GM12878 (cell line): Measurements from ENCODE around the gene GRIA4. TPM values are rescaled to one million over a fixed set of nuclear protein-coding genes. Genes with fewer than 3 reads are reported as not detected.

ENCODE experiments used
- ATAC-seq: fragments of 200-7000 bp; cut with Tn5 transposase; 3 replicates; pipeline ENCODE4 v1.9.1; 2020; ENCODE audit warnings: mild to moderate bottlenecking, moderate library complexity
- BruUV-seq: library from RNA; stranded (reverse); fragments of 400-500 nt; replicated peaks from 2 replicates; lab custom pipeline; 2021; lab: Mats Ljungman, UMichigan
- CTCF ChIA-PET: fragments of 300-600 bp; sonication (Branson Sonifier 250); formaldehyde crosslinking; extraction: SDS; loops from one replicate; lab custom pipeline; 2021; ENCODE audit warnings: inconsistent platforms; lab: Yijun Ruan, JAX
- POLR2A ChIA-PET: fragments of 350-600 bp; formaldehyde crosslinking; extraction: SDS; loops from one replicate; lab custom pipeline; 2021; ENCODE audit warnings: inconsistent platforms; lab: Charles Lee
- RAD21 ChIA-PET: fragments of 300-600 bp; sonication (Branson Sonifier 250); formaldehyde crosslinking; loops from one replicate; lab custom pipeline; 2023; ENCODE audit warnings: antibody characterized with exemption; ENCODE audit not compliant: unreplicated experiment; lab: Charles Lee
- SMC1A ChIA-PET: fragments of 300-600 bp; sonication (Branson Sonifier 250); formaldehyde crosslinking; loops from one replicate; lab custom pipeline; 2023; ENCODE audit not compliant: unreplicated experiment, uncharacterized antibody; lab: Charles Lee
- DNase-seq: peaks from one replicate; pipeline ENCODE4 v3.0.0-alpha.2; 2011; ENCODE audit warnings: low read depth, low spot score
- FAIRE-seq: peaks from 3 replicates; lab custom pipeline; 2011; peaks lifted over from hg19 to GRCh38; lab: Jason Lieb, UNC
- H2AFZ ChIP-seq: 2 replicates; pipeline ENCODE4 v1.6.0; 2011; ENCODE audit warnings: low read depth, low read length, control low read depth; ENCODE audit not compliant: control insufficient read depth
- H3K27ac ChIP-seq: 2 replicates; pipeline ENCODE4 v1.5.1; 2011; ENCODE audit warnings: control low read depth; ENCODE audit not compliant: control insufficient read depth, insufficient read depth
- H3K27me3 ChIP-seq, 2 experiments: replicated peaks in 1 of 2; 2 replicates each; pipeline versions ENCODE4 v1.6.0 to v1.6.1; 2011; ENCODE audit warnings: low read length in 1 of 2; ENCODE audit not compliant: control insufficient read depth in 2 of 2, insufficient read depth in 2 of 2
- H3K36me3 ChIP-seq, 2 experiments: 2 replicates each; pipeline ENCODE4 v1.5.1; 2011; ENCODE audit warnings: low read length in 1 of 2; ENCODE audit not compliant: control insufficient read depth in 2 of 2, insufficient read depth in 2 of 2
- H3K4me1 ChIP-seq: 2 replicates; pipeline ENCODE4 v1.6.1; 2011; ENCODE audit warnings: mild to moderate bottlenecking, low read length, moderate library complexity, mixed read lengths; ENCODE audit not compliant: control insufficient read depth, insufficient read depth
- H3K4me2 ChIP-seq: 2 replicates; pipeline ENCODE4 v1.6.0; 2011; ENCODE audit warnings: control low read depth; ENCODE audit not compliant: control insufficient read depth, insufficient read depth
- H3K4me3 ChIP-seq: fragments of 200-600 bp; sonication (generic); 2 replicates; pipeline ENCODE4 v1.5.1; 2016
- H3K79me2 ChIP-seq: 2 replicates; pipeline ENCODE4 v1.6.0; 2011; ENCODE audit warnings: low read length; ENCODE audit not compliant: control insufficient read depth, insufficient read depth
- H3K9ac ChIP-seq: 2 replicates; pipeline ENCODE4 v1.8.0; 2011; ENCODE audit warnings: low read length, control low read depth, mixed read lengths; ENCODE audit not compliant: control insufficient read depth, insufficient read depth
- H3K9me3 ChIP-seq: replicated peaks from 3 replicates; pipeline ENCODE4 v1.5.1; 2011; ENCODE audit warnings: mild to moderate bottlenecking, low read length; ENCODE audit not compliant: control insufficient read depth, insufficient read depth
- H4K20me1 ChIP-seq: 2 replicates; pipeline ENCODE4 v1.6.0; 2011; ENCODE audit not compliant: control insufficient read depth, insufficient read depth
- BACH1 ChIP-seq: fragments of 450-650 bp; IDR thresholded peaks from 2 replicates; pipeline ENCODE4 v1.6.1; 2017; ENCODE audit warnings: mild to moderate bottlenecking, borderline replicate concordance
- CBX3 ChIP-seq: fragments of 200-600 bp; sonication (generic); IDR thresholded peaks from 2 replicates; pipeline ENCODE4 v1.6.1; 2016; ENCODE audit warnings: low read depth, borderline replicate concordance
- ELK1 ChIP-seq: IDR thresholded peaks from 2 replicates; pipeline ENCODE4 v1.6.1; 2012; ENCODE audit warnings: low read depth, low read length, improper control_type of control experiment
- FOS ChIP-seq: IDR thresholded peaks from 3 replicates; pipeline ENCODE4 v1.6.1; 2011; ENCODE audit warnings: borderline replicate concordance; ENCODE audit not compliant: insufficient read length; ENCODE audit errors: extremely low read depth
- FOXM1 ChIP-seq: IDR thresholded peaks from 2 replicates; pipeline ENCODE4 v1.6.1; 2012; ENCODE audit warnings: low read depth, mild to moderate bottlenecking, inconsistent platforms, low read length, moderate library complexity
- IRF4 ChIP-seq: IDR thresholded peaks from 2 replicates; pipeline ENCODE4 v1.6.1; 2011; ENCODE audit warnings: low read depth, low read length
- JUND ChIP-seq: IDR thresholded peaks from 2 replicates; pipeline ENCODE4 v1.6.1; 2012; ENCODE audit warnings: low read depth, mild to moderate bottlenecking, low read length, improper control_type of control experiment, moderate library complexity
- NFYA ChIP-seq: IDR thresholded peaks from 2 replicates; pipeline ENCODE4 v1.6.1; 2011; ENCODE audit warnings: low read depth, mild to moderate bottlenecking, low read length, improper control_type of control experiment, borderline replicate concordance
- RELA ChIP-seq: fragments of 450-650 bp; IDR thresholded peaks from 2 replicates; pipeline ENCODE4 v1.8.0; 2014; ENCODE audit warnings: borderline replicate concordance; ENCODE audit not compliant: partially characterized antibody
- ZNF217 ChIP-seq: fragments of 450-650 bp; IDR thresholded peaks from 2 replicates; pipeline ENCODE4 v1.6.1; 2017; ENCODE audit warnings: antibody characterized with exemption, mild to moderate bottlenecking
- WGBS: methylation state at CpG from one replicate; pipeline ENCODE4 v1.1.6; 2016; ENCODE audit warnings: low lambda C conversion rate; ENCODE audit not compliant: insufficient replicate concordance, insufficient coverage; ENCODE audit errors: missing lambda C conversion rate; 5-methylcytosine and 5-hydroxymethylcytosine counted together
- in situ Hi-C: fragments of 300-500 bp; cut with MboI; formaldehyde crosslinking; loops from 9 replicates; pipeline ENCODE4 v1.14.3; 2018; ENCODE audit warnings: mixed read lengths
- intact Hi-C: fragments of 100-400 bp; cut with micrococcal nuclease; formaldehyde crosslinking; loops from one replicate; pipeline ENCODE4 v1.14.2; 2022; ENCODE audit not compliant: unreplicated experiment
- polyA plus RNA-seq, 11 experiments: library from polyadenylated mRNA; depleted of rRNA in 4 of 11; unstranded in 6 of 11; stranded (reverse) in 5 of 11; fragments of >200 nt; fragmentation: Nextera tagmentation in 4 of 11; fragmentation: Illumina TruSeq in 1 of 11; extraction: Ambion mirVana in 4 of 11; extraction: Trizol in 1 of 11; gene quantifications; 1 replicate in 1 of 11; 2 replicates in 10 of 11; pipeline versions ENCODE4 v1.2.1 to v1.2.3, GENCODE V29; 2011 to 2016; ENCODE audit warnings: inconsistent platforms in 2 of 11, missing spikeins in 2 of 11, low read depth in 1 of 11
- total RNA-seq, 4 experiments: library from RNA; depleted of rRNA in 3 of 4; stranded (reverse); fragments of >200 nt in 3 of 4; fragmentation: Illumina TruSeq in 1 of 4; extraction: Trizol in 1 of 4; gene quantifications; 2 replicates each; pipeline versions ENCODE4 v1.2.1 to v1.2.3, GENCODE V29; 2013 to 2021

GRIA4 gene
- total and polyA plus RNA-seq, 10 of the 15 experiments (the other 5 are each of a cell fraction or from before 2014, with no cell fraction given): 0.04 TPM; not detected in 9

GRCh38 chr11:105975128-105975527, 365.3 kb downstream of the GRIA4 start:
- Histone ChIP-seq H3K4me1 (no peaks in the 10 kb centered on the region), H2AFZ (no peak overlapping the region), H4K20me1 (no peaks in the 10 kb centered on the region), H3K27ac (no peak overlapping the region), H3K27me3 (no peaks in the 10 kb centered on the region), H3K4me3 (no peak overlapping the region), H3K79me2 (no peaks in the 10 kb centered on the region), H3K9me3 (no peaks in the 10 kb centered on the region), H3K36me3 (no peaks in the 10 kb centered on the region), H3K4me2 (no peak overlapping the region), H3K9ac (no peak overlapping the region)
- intact Hi-C loops (no loop called here), in situ Hi-C loops (no loop called here)
- ATAC-seq (no peak), DNase-seq (no peak), FAIRE-seq (no peak)
- WGBS: 69% methylated on average over 1 of the region's 1 CpG
- SMC1A ChIA-PET: interaction anchor here (1.4 kb wide), 1 partner anchor 32 kb away, joined by 4 read pairs; no protein-coding TSS in a partner anchor
- BruUV-seq: no TSS peak
- no peak for TF ChIP-seq ELK1
- no peak for TF ChIP-seq ZNF217
- TF ChIP-seq IRF4: no peak
- TF ChIP-seq NFYA: no peak
- no peak for TF ChIP-seq CBX3
- TF ChIP-seq FOXM1: no peak
- TF ChIP-seq JUND: no peak
- TF ChIP-seq BACH1: no peak
- no peak for TF ChIP-seq FOS
- no peak for TF ChIP-seq RELA
- CTCF ChIA-PET: no interaction called here
- RAD21 ChIA-PET: no interaction called here
- POLR2A ChIA-PET: no interaction called here
